OCI-LY7 (cell line): ENCODE data around the gene AGK.

ENCODE experiments used
- CTCF ChIP-seq: fragments of 200-600 bp; sonication (generic); conservative IDR thresholded peaks from 2 replicates; pipeline ENCODE4 v1.5.1; 2014; ENCODE audit warnings: mild to moderate bottlenecking, antibody characterized with exemption, low read length, moderate library complexity, mixed read lengths
- EZH2phosphoT487 ChIP-seq: fragments of 200-600 bp; sonication (generic); IDR thresholded peaks from 2 replicates; pipeline ENCODE4 v1.6.1; 2018; ENCODE audit warnings: low read depth, borderline replicate concordance, mild to moderate bottlenecking, mixed run types, antibody characterized with exemption, low read length, moderate library complexity, mixed read lengths

GRCh38 chr7:141691540-141691939 is 140.3 kb downstream of the AGK start:
- TF ChIP-seq EZH2phosphoT487 (no peak), CTCF (no peak)
